HG03103 (cell line): ENCODE data around the gene CCDC57.

ENCODE experiments used
- ATAC-seq: cut with Tn5 transposase; IDR thresholded peaks from one replicate; pipeline ENCODE4 v1.9.1; 2021; ENCODE audit warnings: low read depth; ENCODE audit not compliant: unreplicated experiment

The CCDC57 gene

GRCh38 chr17:82129095-82129494, 83.5 kb downstream of the CCDC57 start:
- no peak for ATAC-seq

- ATAC-seq: no peak
Measured at GRCh38 chr17:82128287-82128686, 84.4 kb downstream of the CCDC57 start.

GRCh38 chr17:82127704-82128103, 84.9 kb downstream of the CCDC57 start:
- no peak for ATAC-seq

- no peak for ATAC-seq
Measured at GRCh38 chr17:82127315-82127595, 85.4 kb downstream of the CCDC57 start.

DNA sequence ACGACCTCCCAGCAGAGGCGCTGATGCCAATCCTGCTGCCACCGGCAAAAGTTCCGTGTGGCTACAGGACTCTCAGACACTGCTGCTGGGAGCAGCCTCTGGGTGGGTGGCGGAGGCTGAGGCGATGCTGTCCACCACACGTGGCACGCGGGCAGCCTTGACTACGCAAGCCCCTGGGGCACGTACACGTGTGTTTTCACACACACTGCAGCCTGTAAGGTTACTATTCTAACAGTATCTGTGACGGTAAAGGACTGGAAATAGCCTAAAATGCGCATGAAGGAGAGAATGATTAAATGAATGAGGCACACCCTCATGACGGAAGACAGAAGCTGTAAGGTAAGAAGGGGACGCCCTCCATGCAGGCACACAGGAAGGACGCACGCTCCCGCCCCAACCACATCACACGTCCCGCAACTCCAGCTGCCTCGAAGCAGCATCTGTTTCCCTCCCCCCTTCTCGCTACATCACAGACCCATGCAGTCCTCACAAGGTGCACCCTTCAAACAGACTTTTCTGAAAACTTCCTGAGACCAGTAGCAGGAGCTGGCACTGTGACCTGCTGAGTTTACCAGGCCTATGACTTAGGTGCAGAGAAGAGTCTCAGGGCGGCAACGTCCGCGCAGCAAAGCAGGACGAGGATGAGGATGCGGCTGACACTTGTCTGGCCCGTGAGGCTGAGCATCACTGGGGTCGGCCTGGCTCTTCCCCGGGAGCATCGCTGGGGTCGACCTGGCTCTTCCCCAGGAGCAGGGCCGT, 85.9 kb downstream of the CCDC57 start:
- no peak for ATAC-seq

DNA sequence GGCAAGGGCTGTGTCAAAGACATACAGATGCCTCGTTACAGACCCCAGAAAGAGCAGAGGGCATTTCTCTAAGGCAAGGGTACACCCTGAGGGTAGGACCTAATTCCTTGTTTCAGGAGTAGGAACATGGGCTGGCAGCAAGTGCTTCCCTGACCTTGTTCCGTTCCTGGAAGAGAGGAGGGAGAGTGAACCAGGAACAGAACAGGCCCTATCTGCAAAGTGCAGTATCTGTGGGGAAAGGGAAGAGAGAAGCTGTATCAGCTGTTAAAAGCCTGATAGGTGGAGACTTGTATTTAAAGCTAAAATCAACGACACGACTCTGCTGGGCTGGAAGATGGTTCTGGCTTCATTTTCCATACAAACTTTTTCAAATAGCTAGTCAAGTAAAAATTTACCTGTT, 88.5 kb downstream of the CCDC57 start:
- ATAC-seq: no peak

- no peak for ATAC-seq
Measured at GRCh38 chr17:82121660-82122629, 90.7 kb downstream of the CCDC57 start.

- ATAC-seq: no peak
Measured at GRCh38 chr17:82121246-82121645, 91.4 kb downstream of the CCDC57 start.

GRCh38 chr17:82120148-82120547, 92.5 kb downstream of the CCDC57 start:
- no peak for ATAC-seq

DNA sequence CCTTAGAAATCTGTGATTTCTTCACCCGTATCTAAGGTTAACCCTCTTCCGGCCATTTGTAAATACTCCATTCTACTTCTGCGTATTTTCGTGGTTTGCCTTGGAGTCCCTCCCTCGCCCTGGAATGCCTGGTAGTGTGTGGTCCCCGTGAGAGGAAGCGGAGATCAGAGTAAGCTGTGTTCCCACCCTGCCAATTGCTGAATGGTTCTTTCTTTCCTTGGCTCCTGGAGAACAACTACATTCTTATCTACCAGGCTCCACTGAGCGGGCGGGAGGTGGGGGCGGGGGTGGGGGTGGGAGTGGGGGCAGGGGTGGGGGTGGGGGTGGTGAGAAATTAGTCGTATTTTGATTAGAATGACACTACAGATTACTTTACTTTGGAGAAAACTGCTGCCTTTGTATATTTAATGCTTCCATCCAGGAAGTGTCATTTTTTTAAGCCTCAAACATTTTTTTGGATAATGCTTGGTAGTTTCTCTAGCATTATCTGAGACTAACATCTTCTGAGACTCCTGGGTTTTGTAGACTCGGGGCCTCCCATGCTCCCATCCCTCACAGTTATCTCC, 93.7 kb downstream of the CCDC57 start:
- no peak for ATAC-seq

GRCh38 chr17:82118168-82118814, 94.4 kb downstream of the CCDC57 start:
- no peak for ATAC-seq

DNA sequence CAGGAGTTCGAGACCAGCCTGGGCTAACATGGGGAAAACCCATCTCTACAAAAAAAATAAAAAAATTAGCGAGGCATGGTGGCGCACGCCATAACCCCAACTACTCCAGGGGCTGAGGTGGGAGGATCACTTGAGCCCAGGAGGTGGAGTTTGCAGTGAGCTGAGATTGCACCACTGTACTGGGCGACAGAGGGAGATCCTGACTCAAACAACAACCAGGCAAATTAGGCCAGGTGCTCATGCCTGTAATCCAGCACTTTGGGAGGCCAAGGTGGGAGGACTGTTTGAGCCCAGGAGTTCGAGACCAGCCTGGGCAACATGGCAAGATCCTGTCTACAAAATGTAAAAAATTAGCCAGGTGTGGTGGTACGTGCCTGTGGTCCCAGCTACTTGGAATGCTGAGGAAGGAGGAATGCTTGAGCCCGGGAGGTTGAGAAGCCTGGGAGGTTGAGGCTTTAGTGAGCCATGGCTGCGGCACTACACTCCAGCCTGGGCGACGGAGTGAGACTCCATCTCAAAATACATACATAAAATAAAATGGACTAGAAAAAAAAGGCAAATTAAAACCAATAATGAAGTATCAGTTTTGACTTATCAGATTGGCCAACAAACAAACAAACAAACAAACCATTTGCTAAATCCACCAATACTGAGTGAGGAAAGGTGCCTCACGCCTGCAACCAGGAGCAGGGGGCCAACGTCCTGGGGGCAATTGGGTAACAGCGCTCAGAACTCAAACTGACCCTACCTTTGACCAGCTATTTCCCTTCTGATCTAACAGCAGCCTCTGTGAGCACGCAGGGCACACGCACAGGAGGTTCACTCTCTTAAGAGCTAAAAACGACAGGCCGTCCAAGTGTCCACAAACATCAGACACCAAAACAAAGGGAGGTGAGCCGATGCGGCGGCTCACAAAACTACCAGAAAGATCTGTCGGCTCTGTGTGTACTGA, 95.2 kb downstream of the CCDC57 start:
- no peak for ATAC-seq

GRCh38 chr17:82116246-82116645, 96.4 kb downstream of the CCDC57 start:
- no peak for ATAC-seq

- ATAC-seq: no peak
Measured at GRCh38 chr17:82114872-82115271, 97.8 kb downstream of the CCDC57 start.

DNA sequence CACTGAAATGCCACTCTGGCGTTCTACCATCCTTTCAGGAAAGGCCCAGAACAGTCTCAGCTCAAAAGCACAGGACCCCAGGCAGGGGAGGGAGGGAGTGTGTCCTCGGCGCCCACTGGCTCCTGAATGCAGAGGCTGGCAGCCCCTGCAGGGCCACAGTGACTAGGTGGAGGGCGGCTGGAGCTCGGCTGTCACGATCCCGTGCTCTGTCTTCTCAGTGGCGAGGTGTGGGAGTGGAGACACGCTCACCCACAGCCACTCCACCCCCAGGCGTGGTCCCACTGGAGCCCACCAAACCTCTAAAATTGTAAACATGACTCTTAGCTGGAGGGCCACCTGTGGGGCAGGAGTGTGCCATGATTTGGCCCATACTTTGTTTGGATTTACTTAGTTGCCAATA, 98.2 kb downstream of the CCDC57 start:
- no peak for ATAC-seq

DNA sequence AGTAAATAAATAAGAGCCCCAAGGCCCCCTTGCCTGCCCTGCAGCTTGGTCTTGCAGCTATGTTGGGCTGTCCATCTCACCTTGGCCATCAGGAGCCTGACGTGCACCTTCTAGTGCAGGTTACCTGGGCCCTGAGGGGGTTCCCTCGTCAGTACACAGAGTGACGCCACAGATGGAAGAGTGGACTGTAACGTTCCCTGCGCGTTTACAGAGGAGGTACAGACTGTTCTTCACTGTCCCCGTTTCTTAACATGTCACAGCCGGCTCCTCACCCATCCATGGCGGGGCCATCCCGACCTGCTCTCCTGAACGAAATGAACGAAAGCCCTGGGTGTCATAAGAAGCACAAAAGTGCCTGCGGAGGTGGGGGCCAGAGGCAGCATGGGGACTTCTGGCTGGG, 98.7 kb downstream of the CCDC57 start:
- no peak for ATAC-seq

DNA sequence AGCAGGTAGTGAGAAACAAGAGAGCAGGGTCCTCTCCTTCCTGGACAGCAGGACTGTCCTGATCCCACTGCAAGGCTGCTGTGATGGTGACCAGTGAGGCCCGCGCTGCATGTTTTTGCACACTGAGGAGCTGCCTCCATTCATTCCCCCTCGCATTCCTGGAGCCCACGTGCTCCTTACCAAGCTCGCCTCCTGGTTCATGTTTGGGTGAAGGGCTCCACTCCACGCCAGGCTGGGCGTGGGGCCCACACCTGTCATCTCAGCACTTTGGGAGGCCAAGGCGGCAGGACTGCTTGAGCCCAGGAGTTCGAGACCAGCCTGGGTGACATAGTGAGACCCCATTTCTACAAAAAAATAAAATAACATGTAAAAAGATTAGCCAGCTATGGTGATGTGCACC, 99.2 kb downstream of the CCDC57 start:
- no peak for ATAC-seq

- ATAC-seq: no peak
Measured at GRCh38 chr17:82112914-82113311, 99.7 kb downstream of the CCDC57 start.

DNA sequence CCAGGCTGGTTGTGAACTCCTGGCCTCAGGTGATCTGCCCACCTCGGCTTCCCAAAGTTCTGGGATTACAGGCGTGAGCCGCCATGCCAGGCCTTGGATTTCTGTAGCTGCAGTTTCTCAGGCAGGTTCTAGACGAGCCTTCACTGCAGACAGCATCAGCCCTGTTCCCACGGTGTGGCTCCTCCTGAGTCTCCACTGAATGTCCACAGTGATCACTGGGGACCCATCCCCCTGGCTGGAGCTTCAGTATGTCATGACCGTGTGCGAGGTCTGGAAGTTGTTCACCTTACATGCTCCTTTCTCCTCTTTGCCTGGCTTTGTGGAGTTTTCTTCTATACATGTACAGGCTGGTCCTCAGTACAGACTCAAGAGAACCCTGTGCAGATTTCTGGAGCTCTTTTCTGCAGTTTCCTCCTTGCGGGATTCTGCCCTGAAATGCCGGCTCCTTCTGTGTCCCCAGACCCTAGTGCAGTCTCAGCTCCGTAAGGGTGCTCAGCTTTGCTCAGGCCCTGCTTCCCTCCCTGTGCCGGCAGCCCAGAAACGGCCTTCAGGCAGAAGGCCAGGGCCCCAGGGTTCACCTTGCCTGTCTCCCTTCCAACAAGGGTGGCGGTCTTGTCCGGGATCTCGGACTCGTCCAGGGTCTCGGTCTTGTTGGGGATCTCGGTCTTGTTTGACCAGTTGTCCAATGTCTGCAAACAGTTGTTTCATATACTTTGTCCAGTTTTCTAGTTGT, 100.3 kb downstream of the CCDC57 start:
- ATAC-seq: no peak
